Measurements from ENCODE around the gene P4HA3.

P4HA3 gene

GRCh38 chr11:74306435-74307175 is 4.8 kb downstream of the P4HA3 start:
- ChIA-PET POLR2A (no interaction called here), CTCF (interaction anchor here (1.5 kb wide), 1 partner anchor 83 kb away, joined by 3 read pairs; no protein-coding TSS in a partner anchor)
- DNase-seq (ENCODE audit: extremely low spot score) = no peak
- TF ChIP-seq CTCF (IDR thresholded peaks at IDR 0.05; ENCODE audit: control extremely low read depth, extremely low read depth, low read depth, missing control alignments) = no peak

- TF ChIP-seq CTCF (IDR thresholded peaks at IDR 0.05; ENCODE audit: control extremely low read depth, extremely low read depth, low read depth, missing control alignments) = no peak
- CTCF ChIA-PET = interaction anchor here (1.5 to 2.0 kb wide), 2 partner anchors 11 to 25 kb away, joined by 3 to 6 read pairs; no protein-coding TSS in a partner anchor
These were observed 12.4 kb downstream of the P4HA3 start for GRCh38 chr11:74299015-74299414.

GRCh38 chr11:74297484-74297883 is 14.0 kb downstream of the P4HA3 start:
- DNase-seq (ENCODE audit: extremely low spot score) = no peak
- TF ChIP-seq CTCF (IDR thresholded peaks at IDR 0.05; ENCODE audit: control extremely low read depth, extremely low read depth, low read depth, missing control alignments) = no peak
- POLR2A ChIA-PET = no interaction called here
- CTCF ChIA-PET = interaction anchor here (1.0 to 1.5 kb wide), 2 partner anchors 12 to 24 kb away, joined by 3 to 4 read pairs; no protein-coding TSS in a partner anchor

More at GRCh38 chr11:74299015-74299414, 12.4 kb downstream of the P4HA3 start:
- DNase-seq (ENCODE audit: extremely low spot score) = no peak
- POLR2A ChIA-PET = no interaction called here

GRCh38 chr11:74288911-74289310 is 22.5 kb downstream of the P4HA3 start:
- ChIA-PET POLR2A (interaction anchor here (0.6 kb wide), 1 partner anchor 1043 kb away, joined by 3 read pairs; no protein-coding TSS in a partner anchor), CTCF (no interaction called here)
- TF ChIP-seq CTCF (IDR thresholded peaks at IDR 0.05; ENCODE audit: control extremely low read depth, extremely low read depth, low read depth, missing control alignments) = no peak
- DNase-seq (ENCODE audit: extremely low spot score) = no peak

GRCh38 chr11:74288161-74288560 is 23.3 kb downstream of the P4HA3 start:
- no peak for DNase-seq (ENCODE audit: extremely low spot score)
- ChIA-PET POLR2A (no interaction called here), CTCF (no interaction called here)
- no peak for TF ChIP-seq CTCF (IDR thresholded peaks at IDR 0.05; ENCODE audit: control extremely low read depth, extremely low read depth, low read depth, missing control alignments)

GRCh38 chr11:74284466-74284865 is 27.0 kb downstream of the P4HA3 start:
- POLR2A ChIA-PET = no interaction called here
- DNase-seq (ENCODE audit: extremely low spot score) = no peak
- CTCF ChIA-PET = interaction anchor here (1.4 kb wide), 1 partner anchor 165 kb away, joined by 4 read pairs; no protein-coding TSS in a partner anchor
- TF ChIP-seq CTCF (IDR thresholded peaks at IDR 0.05; ENCODE audit: control extremely low read depth, extremely low read depth, low read depth, missing control alignments) = no peak

Data from GM10248 (cell line).